Measurements from ENCODE around the gene NUDT13.

Gene NUDT13

GRCh38 chr10:73119457-73119856 lies 9.2 kb downstream of the NUDT13 start:
- Histone ChIP-seq H3K18ac (ENCODE audit: low read length) (no peak overlapping the region), H2BK15ac (replicated peaks; ENCODE audit: low read depth) (no peak overlapping the region), H4K8ac (ENCODE audit: low read depth, low read length) (no peak overlapping the region), H3K36me3 (ENCODE audit: control insufficient read depth, insufficient read depth, low read length) (no peaks in the 10 kb centered on the region), H3K23ac (ENCODE audit: low read length) (no peak overlapping the region), H3K79me1 (ENCODE audit: low read length) (no peaks in the 10 kb centered on the region), H3K79me2 (ENCODE audit: control insufficient read depth, insufficient read depth, low read length) (no peaks in the 10 kb centered on the region), H3K27me3 (ENCODE audit: insufficient read depth, low read length, poor library complexity) (no peaks in the 10 kb centered on the region), H2BK120ac (ENCODE audit: low read depth, low read length) (no peak overlapping the region), H2BK5ac (ENCODE audit: low read length) (no peak overlapping the region), H3K4me3 (ENCODE audit: low read length) (no peak overlapping the region), H3K4ac (ENCODE audit: low read depth, low read length) (no peak overlapping the region), H3K9ac (ENCODE audit: low read length) (no peak overlapping the region), H2AK5ac (ENCODE audit: low read length) (no peak overlapping the region), H3K27ac (ENCODE audit: low read depth, low read length) (no peak overlapping the region), H3K56ac (ENCODE audit: low read length) (no peak overlapping the region), H3K4me2 (ENCODE audit: low read length) (no peak overlapping the region), H3K4me1 (ENCODE audit: control insufficient read depth, low read depth, low read length) (no peaks in the 10 kb centered on the region), H4K5ac (ENCODE audit: low read length) (no peak overlapping the region)
- DNase-seq, result no peak
- no CpG with 5 or more reads among the region's 1 CpG for WGBS (ENCODE audit: extremely low coverage, insufficient coverage, low lambda C conversion rate)

GRCh38 chr10:73119952-73120351 lies 9.7 kb downstream of the NUDT13 start:
- WGBS (ENCODE audit: extremely low coverage, insufficient coverage, low lambda C conversion rate), result no CpG with 5 or more reads among the region's 4 CpGs
- Histone ChIP-seq H3K56ac (ENCODE audit: low read length) (no peak overlapping the region), H3K27ac (ENCODE audit: low read depth, low read length) (no peak overlapping the region), H4K8ac (ENCODE audit: low read depth, low read length) (no peak overlapping the region), H4K5ac (ENCODE audit: low read length) (no peak overlapping the region), H3K18ac (ENCODE audit: low read length) (no peak overlapping the region), H2BK120ac (ENCODE audit: low read depth, low read length) (no peak overlapping the region), H3K27me3 (ENCODE audit: insufficient read depth, low read length, poor library complexity) (no peaks in the 10 kb centered on the region), H3K4me1 (ENCODE audit: control insufficient read depth, low read depth, low read length) (no peaks in the 10 kb centered on the region), H3K4ac (ENCODE audit: low read depth, low read length) (no peak overlapping the region), H3K79me1 (ENCODE audit: low read length) (no peaks in the 10 kb centered on the region), H3K79me2 (ENCODE audit: control insufficient read depth, insufficient read depth, low read length) (no peaks in the 10 kb centered on the region), H3K9ac (ENCODE audit: low read length) (no peak overlapping the region), H3K4me3 (ENCODE audit: low read length) (no peak overlapping the region), H3K4me2 (ENCODE audit: low read length) (no peak overlapping the region), H3K36me3 (ENCODE audit: control insufficient read depth, insufficient read depth, low read length) (no peaks in the 10 kb centered on the region), H2AK5ac (ENCODE audit: low read length) (no peak overlapping the region), H3K23ac (ENCODE audit: low read length) (no peak overlapping the region), H2BK15ac (replicated peaks; ENCODE audit: low read depth) (no peak overlapping the region), H2BK5ac (ENCODE audit: low read length) (no peak overlapping the region)
- no peak for DNase-seq

- H3K79me2 ChIP-seq (ENCODE audit: control insufficient read depth, insufficient read depth, low read length), result no peaks in the 10 kb centered on the region
- no peak overlapping the region for H3K56ac ChIP-seq (ENCODE audit: low read length)
- H3K4me2 ChIP-seq (ENCODE audit: low read length), result no peak overlapping the region
- H3K4me3 ChIP-seq (ENCODE audit: low read length), result no peak overlapping the region
- no CpG with 5 or more reads among the region's 2 CpGs for WGBS (ENCODE audit: extremely low coverage, insufficient coverage, low lambda C conversion rate)
- no peak overlapping the region for H3K9ac ChIP-seq (ENCODE audit: low read length)
- H3K18ac ChIP-seq (ENCODE audit: low read length), result no peak overlapping the region
- H4K5ac ChIP-seq (ENCODE audit: low read length), result no peak overlapping the region
- H3K27ac ChIP-seq (ENCODE audit: low read depth, low read length), result no peak overlapping the region
- H3K36me3 ChIP-seq (ENCODE audit: control insufficient read depth, insufficient read depth, low read length), result peaks cover 4% of the 10 kb centered on the region
- no peak overlapping the region for H2AK5ac ChIP-seq (ENCODE audit: low read length)
- H2BK5ac ChIP-seq (ENCODE audit: low read length), result no peak overlapping the region
- H3K27me3 ChIP-seq (ENCODE audit: insufficient read depth, low read length, poor library complexity), result no peaks in the 10 kb centered on the region
- no peak overlapping the region for H2BK120ac ChIP-seq (ENCODE audit: low read depth, low read length)
- DNase-seq, result no peak
- H2BK15ac ChIP-seq (replicated peaks; ENCODE audit: low read depth), result no peak overlapping the region
- H3K79me1 ChIP-seq (ENCODE audit: low read length), result no peaks in the 10 kb centered on the region
- H3K4ac ChIP-seq (ENCODE audit: low read depth, low read length), result no peak overlapping the region
- H3K23ac ChIP-seq (ENCODE audit: low read length), result no peak overlapping the region
- H4K8ac ChIP-seq (ENCODE audit: low read depth, low read length), result no peak overlapping the region
- no peaks in the 10 kb centered on the region for H3K4me1 ChIP-seq (ENCODE audit: control insufficient read depth, low read depth, low read length)
Measured at GRCh38 chr10:73126343-73126742, 16.1 kb downstream of the NUDT13 start.

- H3K23ac ChIP-seq (ENCODE audit: low read length), result no peak overlapping the region
- no peak for DNase-seq
- H2AK5ac ChIP-seq (ENCODE audit: low read length), result no peak overlapping the region
- peaks cover 12% of the 10 kb centered on the region for H3K36me3 ChIP-seq (ENCODE audit: control insufficient read depth, insufficient read depth, low read length)
- no peak overlapping the region for H3K4me2 ChIP-seq (ENCODE audit: low read length)
- H3K9ac ChIP-seq (ENCODE audit: low read length), result no peak overlapping the region
- no peak overlapping the region for H3K4me3 ChIP-seq (ENCODE audit: low read length)
- no peak overlapping the region for H2BK120ac ChIP-seq (ENCODE audit: low read depth, low read length)
- H3K4ac ChIP-seq (ENCODE audit: low read depth, low read length), result no peak overlapping the region
- H2BK15ac ChIP-seq (replicated peaks; ENCODE audit: low read depth), result no peak overlapping the region
- no peak overlapping the region for H4K8ac ChIP-seq (ENCODE audit: low read depth, low read length)
- H2BK5ac ChIP-seq (ENCODE audit: low read length), result no peak overlapping the region
- no peak overlapping the region for H3K56ac ChIP-seq (ENCODE audit: low read length)
- no peaks in the 10 kb centered on the region for H3K79me2 ChIP-seq (ENCODE audit: control insufficient read depth, insufficient read depth, low read length)
- WGBS (ENCODE audit: extremely low coverage, insufficient coverage, low lambda C conversion rate), result no CpG with 5 or more reads among the region's 2 CpGs
- no peak overlapping the region for H3K27ac ChIP-seq (ENCODE audit: low read depth, low read length)
- H3K18ac ChIP-seq (ENCODE audit: low read length), result no peak overlapping the region
- no peak overlapping the region for H4K5ac ChIP-seq (ENCODE audit: low read length)
- H3K79me1 ChIP-seq (ENCODE audit: low read length), result no peaks in the 10 kb centered on the region
- no peaks in the 10 kb centered on the region for H3K27me3 ChIP-seq (ENCODE audit: insufficient read depth, low read length, poor library complexity)
- no peaks in the 10 kb centered on the region for H3K4me1 ChIP-seq (ENCODE audit: control insufficient read depth, low read depth, low read length)
Measured at GRCh38 chr10:73131301-73131700, 21.0 kb downstream of the NUDT13 start.

GRCh38 chr10:73131913-73132686 lies 21.8 kb downstream of the NUDT13 start:
- Histone ChIP-seq H3K4me3 (ENCODE audit: low read length) (no peak overlapping the region), H2BK15ac (replicated peaks; ENCODE audit: low read depth) (no peak overlapping the region), H3K36me3 (ENCODE audit: control insufficient read depth, insufficient read depth, low read length) (peaks cover 12% of the 10 kb centered on the region), H2BK5ac (ENCODE audit: low read length) (no peak overlapping the region), H3K27ac (ENCODE audit: low read depth, low read length) (no peak overlapping the region), H2BK120ac (ENCODE audit: low read depth, low read length) (no peak overlapping the region), H3K27me3 (ENCODE audit: insufficient read depth, low read length, poor library complexity) (no peaks in the 10 kb centered on the region), H3K9ac (ENCODE audit: low read length) (no peak overlapping the region), H3K4me1 (ENCODE audit: control insufficient read depth, low read depth, low read length) (no peaks in the 10 kb centered on the region), H2AK5ac (ENCODE audit: low read length) (no peak overlapping the region), H3K4ac (ENCODE audit: low read depth, low read length) (no peak overlapping the region), H3K56ac (ENCODE audit: low read length) (no peak overlapping the region), H3K79me1 (ENCODE audit: low read length) (no peaks in the 10 kb centered on the region), H3K4me2 (ENCODE audit: low read length) (no peak overlapping the region), H3K18ac (ENCODE audit: low read length) (no peak overlapping the region), H4K8ac (ENCODE audit: low read depth, low read length) (no peak overlapping the region), H3K79me2 (ENCODE audit: control insufficient read depth, insufficient read depth, low read length) (no peaks in the 10 kb centered on the region), H3K23ac (ENCODE audit: low read length) (no peak overlapping the region), H4K5ac (ENCODE audit: low read length) (no peak overlapping the region)
- DNase-seq, result no peak
- WGBS (ENCODE audit: extremely low coverage, insufficient coverage, low lambda C conversion rate), result no CpG with 5 or more reads among the region's 2 CpGs

GRCh38 chr10:73134727-73135126 lies 24.5 kb downstream of the NUDT13 start:
- no peak overlapping the region for H3K18ac ChIP-seq (ENCODE audit: low read length)
- H3K9ac ChIP-seq (ENCODE audit: low read length), result no peak overlapping the region
- no peak overlapping the region for H2AK5ac ChIP-seq (ENCODE audit: low read length)
- H3K4ac ChIP-seq (ENCODE audit: low read depth, low read length), result no peak overlapping the region
- H3K4me1 ChIP-seq (ENCODE audit: control insufficient read depth, low read depth, low read length), result no peaks in the 10 kb centered on the region
- no peak overlapping the region for H4K8ac ChIP-seq (ENCODE audit: low read depth, low read length)
- no peaks in the 10 kb centered on the region for H3K27me3 ChIP-seq (ENCODE audit: insufficient read depth, low read length, poor library complexity)
- no CpG with 5 or more reads among the region's 3 CpGs for WGBS (ENCODE audit: extremely low coverage, insufficient coverage, low lambda C conversion rate)
- H3K79me2 ChIP-seq (ENCODE audit: control insufficient read depth, insufficient read depth, low read length), result no peaks in the 10 kb centered on the region
- H2BK120ac ChIP-seq (ENCODE audit: low read depth, low read length), result no peak overlapping the region
- no peaks in the 10 kb centered on the region for H3K79me1 ChIP-seq (ENCODE audit: low read length)
- no peak overlapping the region for H3K56ac ChIP-seq (ENCODE audit: low read length)
- no peak overlapping the region for H2BK15ac ChIP-seq (replicated peaks; ENCODE audit: low read depth)
- no peak overlapping the region for H3K4me3 ChIP-seq (ENCODE audit: low read length)
- H4K5ac ChIP-seq (ENCODE audit: low read length), result no peak overlapping the region
- H2BK5ac ChIP-seq (ENCODE audit: low read length), result no peak overlapping the region
- DNase-seq, result no peak
- no peak overlapping the region for H3K27ac ChIP-seq (ENCODE audit: low read depth, low read length)
- no peak overlapping the region for H3K4me2 ChIP-seq (ENCODE audit: low read length)
- H3K36me3 ChIP-seq (ENCODE audit: control insufficient read depth, insufficient read depth, low read length), result peaks cover 12% of the 10 kb centered on the region
- no peak overlapping the region for H3K23ac ChIP-seq (ENCODE audit: low read length)
